ENCODE results near the gene LPCAT3. TPM values are rescaled to one million over a fixed set of nuclear protein-coding genes. Genes with fewer than 3 reads are reported as not detected.

The LPCAT3 gene
- total RNA-seq, 1 experiment from 2014 or later: 54.3 TPM

DNA sequence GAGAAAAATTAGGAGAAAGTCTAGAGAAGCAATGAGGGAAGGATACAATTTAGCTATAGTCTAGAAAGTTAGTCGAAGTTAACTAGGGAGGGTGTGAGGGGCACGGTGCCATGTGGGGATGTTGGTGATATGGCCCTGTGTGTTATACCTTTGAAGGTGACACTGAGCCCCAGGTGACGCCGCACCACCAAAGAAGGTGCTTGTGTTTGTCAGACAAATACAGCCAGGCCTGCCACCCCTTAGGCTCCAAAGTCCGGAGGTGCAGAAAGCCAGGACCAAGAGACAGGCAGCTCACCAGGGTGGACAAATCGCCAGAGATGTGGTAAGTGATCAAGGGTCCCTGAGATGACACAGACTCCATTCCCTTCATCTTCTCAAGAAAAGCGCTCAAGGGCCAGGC is 43.3 kb upstream of the LPCAT3 start:
- H3K4me3 ChIP-seq (ENCODE audit: low read depth in 2 of 2, low read length in 2 of 2): no peak overlapping the region
- H3K27me3 ChIP-seq (ENCODE audit: control insufficient read depth, insufficient read depth, low read length): no peaks in the 10 kb centered on the region
- CTCF ChIA-PET: no interaction called here
- POLR2A ChIA-PET: no interaction called here
- TF ChIP-seq TCF7L2 (IDR thresholded peaks at IDR 0.05; ENCODE audit: low read depth, low read length) (no peak), SIN3A (IDR thresholded peaks at IDR 0.05; ENCODE audit: borderline replicate concordance, insufficient read depth, low read depth, low read length) (no peak), POLR2AphosphoS5 (IDR thresholded peaks at IDR 0.05; ENCODE audit: low read depth, low read length) (no peak)
- TF ChIP-seq, protein P1, sequence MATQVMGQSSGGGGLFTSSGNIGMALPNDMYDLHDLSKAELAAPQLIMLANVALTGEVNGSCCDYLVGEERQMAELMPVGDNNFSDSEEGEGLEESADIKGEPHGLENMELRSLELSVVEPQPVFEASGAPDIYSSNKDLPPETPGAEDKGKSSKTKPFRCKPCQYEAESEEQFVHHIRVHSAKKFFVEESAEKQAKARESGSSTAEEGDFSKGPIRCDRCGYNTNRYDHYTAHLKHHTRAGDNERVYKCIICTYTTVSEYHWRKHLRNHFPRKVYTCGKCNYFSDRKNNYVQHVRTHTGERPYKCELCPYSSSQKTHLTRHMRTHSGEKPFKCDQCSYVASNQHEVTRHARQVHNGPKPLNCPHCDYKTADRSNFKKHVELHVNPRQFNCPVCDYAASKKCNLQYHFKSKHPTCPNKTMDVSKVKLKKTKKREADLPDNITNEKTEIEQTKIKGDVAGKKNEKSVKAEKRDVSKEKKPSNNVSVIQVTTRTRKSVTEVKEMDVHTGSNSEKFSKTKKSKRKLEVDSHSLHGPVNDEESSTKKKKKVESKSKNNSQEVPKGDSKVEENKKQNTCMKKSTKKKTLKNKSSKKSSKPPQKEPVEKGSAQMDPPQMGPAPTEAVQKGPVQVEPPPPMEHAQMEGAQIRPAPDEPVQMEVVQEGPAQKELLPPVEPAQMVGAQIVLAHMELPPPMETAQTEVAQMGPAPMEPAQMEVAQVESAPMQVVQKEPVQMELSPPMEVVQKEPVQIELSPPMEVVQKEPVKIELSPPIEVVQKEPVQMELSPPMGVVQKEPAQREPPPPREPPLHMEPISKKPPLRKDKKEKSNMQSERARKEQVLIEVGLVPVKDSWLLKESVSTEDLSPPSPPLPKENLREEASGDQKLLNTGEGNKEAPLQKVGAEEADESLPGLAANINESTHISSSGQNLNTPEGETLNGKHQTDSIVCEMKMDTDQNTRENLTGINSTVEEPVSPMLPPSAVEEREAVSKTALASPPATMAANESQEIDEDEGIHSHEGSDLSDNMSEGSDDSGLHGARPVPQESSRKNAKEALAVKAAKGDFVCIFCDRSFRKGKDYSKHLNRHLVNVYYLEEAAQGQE (IDR thresholded peaks at IDR 0.05; ENCODE audit: insufficient read depth in 1 of 2, low read depth in 2 of 2, low read length in 1 of 2): no peak
- TF ChIP-seq, protein P2, sequence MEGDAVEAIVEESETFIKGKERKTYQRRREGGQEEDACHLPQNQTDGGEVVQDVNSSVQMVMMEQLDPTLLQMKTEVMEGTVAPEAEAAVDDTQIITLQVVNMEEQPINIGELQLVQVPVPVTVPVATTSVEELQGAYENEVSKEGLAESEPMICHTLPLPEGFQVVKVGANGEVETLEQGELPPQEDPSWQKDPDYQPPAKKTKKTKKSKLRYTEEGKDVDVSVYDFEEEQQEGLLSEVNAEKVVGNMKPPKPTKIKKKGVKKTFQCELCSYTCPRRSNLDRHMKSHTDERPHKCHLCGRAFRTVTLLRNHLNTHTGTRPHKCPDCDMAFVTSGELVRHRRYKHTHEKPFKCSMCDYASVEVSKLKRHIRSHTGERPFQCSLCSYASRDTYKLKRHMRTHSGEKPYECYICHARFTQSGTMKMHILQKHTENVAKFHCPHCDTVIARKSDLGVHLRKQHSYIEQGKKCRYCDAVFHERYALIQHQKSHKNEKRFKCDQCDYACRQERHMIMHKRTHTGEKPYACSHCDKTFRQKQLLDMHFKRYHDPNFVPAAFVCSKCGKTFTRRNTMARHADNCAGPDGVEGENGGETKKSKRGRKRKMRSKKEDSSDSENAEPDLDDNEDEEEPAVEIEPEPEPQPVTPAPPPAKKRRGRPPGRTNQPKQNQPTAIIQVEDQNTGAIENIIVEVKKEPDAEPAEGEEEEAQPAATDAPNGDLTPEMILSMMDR (IDR thresholded peaks at IDR 0.05): no peak
- no TSS peak for BruUV-seq (replicated peaks)
- H3K9me3 ChIP-seq (ENCODE audit: control insufficient read depth, insufficient read depth, low read depth, low read length): no peaks in the 10 kb centered on the region
- in situ Hi-C loops (cut with HindIII; ENCODE audit: low pct_unique_long_range_greater_than_20kb, low sequenced_read_pairs) (no loop called here), intact Hi-C loops (cut with micrococcal nuclease; ENCODE audit: unreplicated experiment) (no loop called here)
- no peaks in the 10 kb centered on the region for H3K36me3 ChIP-seq (ENCODE audit: control insufficient read depth, insufficient read depth, low read length)
- no peaks in the 10 kb centered on the region for H3K4me1 ChIP-seq (ENCODE audit: control insufficient read depth, insufficient read depth, low read length)
- no peak overlapping the region for H3K27ac ChIP-seq (ENCODE audit: low read length)
- ATAC-seq: no peak
- DNase-seq (ENCODE audit: low read depth, low spot score): no peak

DNA sequence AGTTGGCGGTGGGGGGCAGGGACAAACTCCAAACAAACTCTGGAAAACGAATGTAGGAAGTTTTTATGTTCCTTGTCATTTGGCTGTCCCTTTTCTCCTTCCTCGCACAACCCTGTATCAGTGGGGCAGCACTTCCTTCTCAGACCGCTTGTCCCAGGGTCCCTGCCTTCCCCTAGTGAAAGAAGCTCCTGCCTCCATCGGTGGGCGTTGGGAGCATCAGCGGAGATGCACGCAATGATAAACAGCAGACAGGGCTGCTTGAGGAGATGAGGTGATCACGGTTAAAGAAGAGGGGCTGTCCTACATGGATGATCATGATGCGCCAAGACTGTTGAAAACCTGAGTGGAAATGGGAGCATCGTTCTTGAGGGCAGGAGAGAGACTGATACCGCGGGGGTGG is 42.9 kb upstream of the LPCAT3 start:
- DNase-seq (ENCODE audit: low read depth, low spot score) (no peak), ATAC-seq (no peak)
- in situ Hi-C loops (cut with HindIII; ENCODE audit: low pct_unique_long_range_greater_than_20kb, low sequenced_read_pairs): no loop called here
- intact Hi-C loops (cut with micrococcal nuclease; ENCODE audit: unreplicated experiment): no loop called here
- no peaks in the 10 kb centered on the region for H3K36me3 ChIP-seq (ENCODE audit: control insufficient read depth, insufficient read depth, low read length)
- no peaks in the 10 kb centered on the region for H3K4me1 ChIP-seq (ENCODE audit: control insufficient read depth, insufficient read depth, low read length)
- TF ChIP-seq, protein P1 (IDR thresholded peaks at IDR 0.05; ENCODE audit: insufficient read depth in 1 of 2, low read depth in 2 of 2, low read length in 1 of 2): no peak
- TF ChIP-seq TCF7L2 (IDR thresholded peaks at IDR 0.05; ENCODE audit: low read depth, low read length) (no peak), SIN3A (IDR thresholded peaks at IDR 0.05; ENCODE audit: borderline replicate concordance, insufficient read depth, low read depth, low read length) (no peak), POLR2AphosphoS5 (IDR thresholded peaks at IDR 0.05; ENCODE audit: low read depth, low read length) (no peak)
- TF ChIP-seq, protein P2 (IDR thresholded peaks at IDR 0.05): no peak
- CTCF ChIA-PET: interaction anchor here (1.2 kb wide), 1 partner anchor 48 kb away, joined by 4 read pairs; the partner anchor contains the start of gene C1RL
- H3K9me3 ChIP-seq (ENCODE audit: control insufficient read depth, insufficient read depth, low read depth, low read length): no peaks in the 10 kb centered on the region
- POLR2A ChIA-PET: no interaction called here
- no TSS peak for BruUV-seq (replicated peaks)
- H3K4me3 ChIP-seq (ENCODE audit: low read depth in 2 of 2, low read length in 2 of 2): no peak overlapping the region
- H3K27me3 ChIP-seq (ENCODE audit: control insufficient read depth, insufficient read depth, low read length): no peaks in the 10 kb centered on the region
- H3K27ac ChIP-seq (ENCODE audit: low read length): no peak overlapping the region

Data from Panc1 (cell line).